GM12873 (cell line): ENCODE results near the gene PSMD8.

Experiments used
- CTCF ChIP-seq: IDR thresholded peaks from 2 replicates; pipeline ENCODE4 v1.5.1; 2012; ENCODE audit warnings: low read depth, mild to moderate bottlenecking, moderate library complexity, low read length, control low read depth; ENCODE audit not compliant: insufficient read depth; ENCODE audit errors: missing control alignments

The PSMD8 gene

GRCh38 chr19:38405276-38405675 lies 30.9 kb downstream of the PSMD8 start:
- TF ChIP-seq CTCF = no peak

DNA sequence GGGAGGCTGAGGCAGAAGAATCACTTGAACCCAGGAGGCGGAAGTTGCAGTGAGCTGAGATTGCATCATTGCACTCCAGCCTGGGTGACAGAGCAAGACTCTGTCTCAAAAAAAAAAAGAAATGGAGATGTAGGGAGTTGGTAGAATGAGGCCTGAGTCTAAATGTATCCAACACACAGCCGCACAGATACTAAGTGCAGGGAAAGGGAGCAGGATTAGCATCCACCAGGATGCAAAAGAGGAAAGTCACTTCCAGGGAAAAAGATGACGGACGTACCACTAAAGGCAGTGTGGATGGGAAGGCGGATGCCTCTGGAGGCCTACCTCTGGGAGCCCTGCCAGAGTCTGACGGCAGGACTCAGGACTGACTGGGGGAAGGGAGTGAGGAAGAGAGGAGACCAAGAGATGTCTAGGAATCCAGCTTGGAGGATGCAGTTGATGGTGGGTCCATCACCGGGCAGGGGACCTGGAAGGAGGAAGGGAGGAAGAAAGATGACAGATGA lies 35.3 kb downstream of the PSMD8 start:
- TF ChIP-seq CTCF = no peak

- no peak for TF ChIP-seq CTCF
Observed at GRCh38 chr19:38411041-38411712, 36.8 kb downstream of the PSMD8 start.

GRCh38 chr19:38412491-38412890 lies 38.1 kb downstream of the PSMD8 start:
- TF ChIP-seq CTCF = no peak

GRCh38 chr19:38412961-38413360 lies 38.6 kb downstream of the PSMD8 start:
- no peak for TF ChIP-seq CTCF

- no peak for TF ChIP-seq CTCF
Observed at GRCh38 chr19:38413416-38413815, 39.0 kb downstream of the PSMD8 start.

DNA sequence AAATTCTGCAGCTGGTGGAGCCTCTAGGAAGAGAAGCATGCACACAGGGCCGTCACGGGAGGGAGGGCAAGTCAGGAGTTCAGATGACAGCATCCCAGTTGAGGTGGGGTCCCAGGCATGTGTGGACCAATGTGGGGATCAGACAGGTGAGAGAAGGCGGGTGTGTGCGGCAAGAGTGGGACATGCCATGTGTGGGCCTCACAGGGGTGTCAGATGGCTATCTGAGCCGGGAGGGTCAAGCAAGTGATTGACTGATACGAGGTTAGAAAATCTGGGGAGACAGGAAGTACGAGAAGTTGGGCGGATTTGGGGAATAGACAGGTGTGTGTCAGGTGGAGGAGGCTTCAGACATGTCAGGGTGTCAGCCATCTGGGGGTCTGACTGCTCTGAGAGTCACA lies 42.8 kb downstream of the PSMD8 start:
- no peak for TF ChIP-seq CTCF
